HEK293T (cell line): ENCODE results near the gene PPM1L.

ENCODE experiments used
- ARNT ChIP-seq: fragments of 450-650 bp; IDR thresholded peaks from 2 replicates; pipeline ENCODE4 v1.6.1; 2017; ENCODE audit warnings: mild to moderate bottlenecking
- BHLHE40 ChIP-seq: fragments of 450-650 bp; IDR thresholded peaks from 2 replicates; pipeline ENCODE4 v1.6.1; 2016; ENCODE audit warnings: mild to moderate bottlenecking, moderate library complexity, borderline replicate concordance
- CTBP1 ChIP-seq: fragments of 450-650 bp; IDR thresholded peaks from 2 replicates; pipeline ENCODE4 v1.6.1; 2016; ENCODE audit warnings: borderline replicate concordance
- ELF4 ChIP-seq: fragments of 450-650 bp; IDR thresholded peaks from 2 replicates; pipeline ENCODE4 v1.6.1; 2017; ENCODE audit warnings: antibody characterized with exemption
- FOXA1 ChIP-seq: fragments of 450-650 bp; IDR thresholded peaks from 2 replicates; pipeline ENCODE4 v1.6.1; 2016; ENCODE audit warnings: mild to moderate bottlenecking
- FOXK2 ChIP-seq: fragments of 450-650 bp; IDR thresholded peaks from 2 replicates; pipeline ENCODE4 v1.6.1; 2016; ENCODE audit warnings: mild to moderate bottlenecking
- FOXM1 ChIP-seq: fragments of 450-650 bp; IDR thresholded peaks from 2 replicates; pipeline ENCODE4 v1.6.1; 2017; ENCODE audit warnings: mild to moderate bottlenecking, borderline replicate concordance
- HDGF ChIP-seq: fragments of 450-650 bp; IDR thresholded peaks from 2 replicates; pipeline ENCODE4 v1.6.1; 2017; ENCODE audit warnings: antibody characterized with exemption, borderline replicate concordance
- LEF1 ChIP-seq: fragments of 450-650 bp; IDR thresholded peaks from 2 replicates; pipeline ENCODE4 v1.6.1; 2017; ENCODE audit warnings: mild to moderate bottlenecking, borderline replicate concordance
- NFRKB ChIP-seq: fragments of 450-650 bp; IDR thresholded peaks from 2 replicates; pipeline ENCODE4 v1.6.1; 2016; ENCODE audit warnings: mild to moderate bottlenecking, moderate library complexity
- SP1 ChIP-seq: fragments of 450-650 bp; IDR thresholded peaks from 2 replicates; pipeline ENCODE4 v1.6.1; 2017
- SUZ12 ChIP-seq: fragments of 450-650 bp; IDR thresholded peaks from 2 replicates; pipeline ENCODE4 v1.6.1; 2016; ENCODE audit warnings: mild to moderate bottlenecking
- TARDBP ChIP-seq: fragments of 450-650 bp; IDR thresholded peaks from 2 replicates; pipeline ENCODE4 v1.6.1; 2016

- no peak for TF ChIP-seq NFRKB
- no peak for TF ChIP-seq HDGF
- TF ChIP-seq FOXK2 = no peak
- TF ChIP-seq SUZ12 = no peak
- no peak for TF ChIP-seq BHLHE40
- no peak for TF ChIP-seq FOXM1
- no peak for TF ChIP-seq ELF4
- TF ChIP-seq LEF1 = no peak
- no peak for TF ChIP-seq FOXA1
- TF ChIP-seq CTBP1 = no peak
- no peak for TF ChIP-seq SP1
- no peak for TF ChIP-seq ARNT
- no peak for TF ChIP-seq TARDBP
These were observed 75.4 kb downstream of the PPM1L start for GRCh38 chr3:160831401-160831800.
